HG03175 (cell line): ENCODE measurements around the gene EREG.
"Not testable (repeated sequence)": the region's sequence is repeated elsewhere in the genome, so short reads cannot be mapped to it uniquely, and the experiment has no call there.

ENCODE experiments used
- ATAC-seq: cut with Tn5 transposase; IDR thresholded peaks from one replicate; pipeline ENCODE4 v1.9.1; 2021; ENCODE audit warnings: mild to moderate bottlenecking, moderate library complexity; ENCODE audit not compliant: unreplicated experiment

EREG gene

GRCh38 chr4:74387790-74388189 is 22.8 kb downstream of the EREG start:
- no peak for ATAC-seq

- no peak for ATAC-seq
Measured at GRCh38 chr4:74389494-74389893, 24.5 kb downstream of the EREG start.

GRCh38 chr4:74390677-74391076 is 25.7 kb downstream of the EREG start:
- ATAC-seq, result no peak

GRCh38 chr4:74391346-74391745 is 26.4 kb downstream of the EREG start:
- ATAC-seq, result no peak

- ATAC-seq, result no peak
Measured at GRCh38 chr4:74391890-74392475, 27.0 kb downstream of the EREG start.

- ATAC-seq, result no peak
Measured at GRCh38 chr4:74394476-74395136, 29.7 kb downstream of the EREG start.

GRCh38 chr4:74395633-74396032 is 30.7 kb downstream of the EREG start:
- ATAC-seq, result no peak

- ATAC-seq, result no peak
Measured at GRCh38 chr4:74397748-74398426, 32.9 kb downstream of the EREG start.

- not testable (repeated sequence) for ATAC-seq
Measured at GRCh38 chr4:74398894-74399589, 34.1 kb downstream of the EREG start.

GRCh38 chr4:74400395-74400794 is 35.5 kb downstream of the EREG start:
- ATAC-seq, result no peak

GRCh38 chr4:74402692-74403456 is 37.9 kb downstream of the EREG start:
- ATAC-seq, result peak; percentile 100

GRCh38 chr4:74407891-74408290 is 42.9 kb downstream of the EREG start:
- ATAC-seq, result no peak

GRCh38 chr4:74408639-74409038 is 43.7 kb downstream of the EREG start:
- no peak for ATAC-seq

- no peak for ATAC-seq
Measured at GRCh38 chr4:74410272-74410671, 45.3 kb downstream of the EREG start.

GRCh38 chr4:74412225-74412624 is 47.3 kb downstream of the EREG start:
- no peak for ATAC-seq

- ATAC-seq, result no peak
Measured at GRCh38 chr4:74413265-74413664, 48.3 kb downstream of the EREG start.

GRCh38 chr4:74414149-74414809 is 49.3 kb downstream of the EREG start:
- no peak for ATAC-seq

- no peak for ATAC-seq
Measured at GRCh38 chr4:74415602-74416300, 50.8 kb downstream of the EREG start.

- ATAC-seq, result no peak
Measured at GRCh38 chr4:74418063-74418670, 53.2 kb downstream of the EREG start.
